HepG2 (cell line): ENCODE results near the gene C9orf85. TPM values are rescaled to one million over a fixed set of nuclear protein-coding genes. Genes with fewer than 3 reads are reported as not detected.

Experiments
- ATAC-seq: fragments of 200-7000 bp; cut with Tn5 transposase; 3 replicates; pipeline ENCODE4 v1.9.1; 2020; ENCODE audit warnings: mild to moderate bottlenecking, moderate library complexity
- BruUV-seq: library from RNA; stranded (reverse); fragments of 400-500 nt; replicated peaks from 2 replicates; lab custom pipeline; 2021; lab: Mats Ljungman, UMichigan
- CTCF ChIA-PET: fragments of 300-600 bp; formaldehyde crosslinking; extraction: SDS; loops from one replicate; lab custom pipeline; 2021; ENCODE audit warnings: low total read pairs, inconsistent platforms, low intra/inter-chr PET ratio; lab: Yijun Ruan, JAX
- POLR2A ChIA-PET: fragments of 350-600 bp; sonication (Branson Sonifier 250); formaldehyde crosslinking; loops from one replicate; lab custom pipeline; 2020; ENCODE audit warnings: antibody characterized with exemption, inconsistent platforms; lab: Yijun Ruan, JAX
- DNase-seq: peaks from one replicate; pipeline ENCODE4 v3.0.0-alpha.2; 2015; ENCODE audit warnings: low spot score
- FAIRE-seq: peaks from 3 replicates; lab custom pipeline; 2011; peaks lifted over from hg19 to GRCh38; lab: Jason Lieb, UNC
- H2AFZ ChIP-seq: one replicate; pipeline ENCODE4 v1.6.1; 2011; ENCODE audit warnings: low read length, inconsistent platforms
- H3K27ac ChIP-seq: fragments of 300-600 bp; 3 replicates; pipeline ENCODE4 v1.8.0; 2011; ENCODE audit warnings: mixed run types, mild to moderate bottlenecking, mixed read lengths, low read length, inconsistent platforms; ENCODE audit not compliant: insufficient read depth; ENCODE audit errors: extremely low read length
- H3K27me3 ChIP-seq, 2 experiments: fragments of 200-600 bp in 1 of 2; 2 replicates in 1 of 2; 3 replicates in 1 of 2; pipeline versions ENCODE4 v1.6.0 to v1.8.0; 2011; ENCODE audit warnings: low read length in 2 of 2, mild to moderate bottlenecking in 2 of 2, moderate library complexity in 2 of 2, inconsistent platforms in 1 of 2; ENCODE audit not compliant: insufficient read depth in 2 of 2, control insufficient read depth in 1 of 2
- H3K36me3 ChIP-seq, 2 experiments: fragments of 200-600 bp in 1 of 2; replicated peaks in 1 of 2; 2 replicates in 1 of 2; 3 replicates in 1 of 2; pipeline versions ENCODE4 v1.5.1 to v1.8.0; 2011; ENCODE audit warnings: low read length in 2 of 2, inconsistent platforms in 1 of 2; ENCODE audit not compliant: insufficient read depth in 2 of 2, control insufficient read depth in 1 of 2
- H3K4me1 ChIP-seq: 2 replicates; pipeline ENCODE4 v1.5.1; 2012; ENCODE audit warnings: low read length, inconsistent platforms; ENCODE audit not compliant: insufficient read depth
- H3K4me2 ChIP-seq: 2 replicates; pipeline ENCODE4 v1.6.0; 2011; ENCODE audit warnings: low read depth, low read length, inconsistent platforms
- H3K4me3 ChIP-seq, 3 experiments: fragments of 200-600 bp in 1 of 3; sonication (generic), shearing (Covaris generic) in 1 of 3; replicated peaks in 1 of 3; 2 replicates each; pipeline ENCODE4 v1.5.1; 2011 to 2016; ENCODE audit warnings: low read length in 3 of 3, inconsistent platforms in 2 of 3, low read depth in 2 of 3, mild to moderate bottlenecking in 2 of 3, control low read depth in 1 of 3, mixed read lengths in 1 of 3; ENCODE audit not compliant: insufficient read depth in 1 of 3
- H3K79me2 ChIP-seq: one replicate; pipeline ENCODE4 v1.6.1; 2011; ENCODE audit warnings: low read length, inconsistent platforms; ENCODE audit not compliant: insufficient read depth
- H3K9ac ChIP-seq: 2 replicates; pipeline ENCODE4 v1.6.0; 2011; ENCODE audit warnings: mild to moderate bottlenecking, low read depth, low read length, inconsistent platforms; ENCODE audit not compliant: insufficient read depth
- H3K9me3 ChIP-seq: 2 replicates; pipeline ENCODE4 v1.5.1; 2012; ENCODE audit warnings: mild to moderate bottlenecking, low read length
- H4K20me1 ChIP-seq: 2 replicates; pipeline ENCODE4 v1.6.0; 2011; ENCODE audit warnings: inconsistent platforms, mild to moderate bottlenecking, low read length, moderate library complexity; ENCODE audit not compliant: insufficient read depth
- CENPT ChIP-seq: sonication (generic); formaldehyde crosslinking; IDR thresholded peaks from 2 replicates; pipeline ENCODE4 v1.8.0; 2022; ENCODE audit warnings: low read depth, mild to moderate bottlenecking, moderate library complexity, missing genetic modification reagents
- FOXM1 ChIP-seq: sonication (generic); formaldehyde crosslinking; IDR thresholded peaks from 2 replicates; pipeline ENCODE4 v1.5.0; 2020; ENCODE audit warnings: missing genetic modification reagents
- HOXA5 ChIP-seq: sonication (generic); formaldehyde crosslinking; IDR thresholded peaks from 2 replicates; pipeline ENCODE4 v1.4.0; 2020; ENCODE audit warnings: missing genetic modification reagents
- JARID2 ChIP-seq: sonication (generic); formaldehyde crosslinking; IDR thresholded peaks from 2 replicates; pipeline ENCODE4 v1.8.1; 2023; ENCODE audit warnings: missing genetic modification reagents, inconsistent platforms; ENCODE audit not compliant: insufficient replicate concordance
- MEIS1 ChIP-seq: sonication (generic); formaldehyde crosslinking; IDR thresholded peaks from 2 replicates; pipeline ENCODE4 v1.9.0; 2021; ENCODE audit warnings: mild to moderate bottlenecking, missing genetic modification reagents, moderate library complexity, borderline replicate concordance
- NFKB2 ChIP-seq: sonication (generic); formaldehyde crosslinking; IDR thresholded peaks from 2 replicates; pipeline ENCODE4 v1.4.0; 2020; ENCODE audit warnings: missing genetic modification reagents, borderline replicate concordance
- SNAPC4 ChIP-seq: sonication (generic); formaldehyde crosslinking; IDR thresholded peaks from 2 replicates; pipeline ENCODE4 v1.4.0; 2020; ENCODE audit warnings: mild to moderate bottlenecking, missing genetic modification reagents
- TBX3 ChIP-seq: fragments of 450-650 bp; IDR thresholded peaks from 2 replicates; pipeline ENCODE4 v1.6.1; 2017; ENCODE audit warnings: antibody characterized with exemption, mild to moderate bottlenecking, inconsistent platforms, borderline replicate concordance
- ZNF296 ChIP-seq: sonication (generic); formaldehyde crosslinking; conservative IDR thresholded peaks from 2 replicates; pipeline ENCODE4 v1.5.0; 2020; ENCODE audit warnings: mild to moderate bottlenecking, missing genetic modification reagents
- ZNF710 ChIP-seq: sonication (generic); formaldehyde crosslinking; IDR thresholded peaks from 2 replicates; pipeline ENCODE4 v1.5.0; 2020; ENCODE audit warnings: mild to moderate bottlenecking, missing genetic modification reagents, borderline replicate concordance
- ZNF749 ChIP-seq: sonication (generic); formaldehyde crosslinking; IDR thresholded peaks from 2 replicates; pipeline ENCODE4 v1.8.0; 2022; ENCODE audit warnings: mild to moderate bottlenecking, missing genetic modification reagents, moderate library complexity, borderline replicate concordance
- WGBS: methylation state at CpG from one replicate; pipeline ENCODE4 v1.1.6; 2017; ENCODE audit warnings: low lambda C conversion rate; 5-methylcytosine and 5-hydroxymethylcytosine counted together
- in situ Hi-C: cut with HindIII; loops from 2 replicates; pipeline ENCODE4 v1.10.0; 2017; ENCODE audit warnings: low pct_unique_long_range_greater_than_20kb; ENCODE audit not compliant: extremely low pct_ligation_motif_present
- intact Hi-C: fragments of 100-400 bp; cut with micrococcal nuclease; formaldehyde crosslinking; loops from one replicate; pipeline ENCODE4 v1.10.0; 2022; ENCODE audit not compliant: unreplicated experiment
- polyA plus RNA-seq, 8 experiments: library from polyadenylated mRNA; depleted of rRNA in 3 of 8; stranded (reverse) in 7 of 8; unstranded in 1 of 8; fragments of >200 nt; fragmentation: Illumina TruSeq in 4 of 8; extraction: Trizol in 4 of 8; gene quantifications; 2 replicates each; pipeline versions ENCODE4 v1.2.1 to v1.2.3, GENCODE V29; 2011 to 2016; ENCODE audit warnings: low read depth in 4 of 8, missing spikeins in 1 of 8, mixed read lengths in 1 of 8; ENCODE audit not compliant: insufficient read depth in 1 of 8
- total RNA-seq, 5 experiments: library from RNA; depleted of rRNA; stranded (reverse); fragments of >200 nt; fragmentation: Illumina TruSeq; extraction: Trizol; gene quantifications; 2 replicates each; pipeline ENCODE4 v1.2.3, GENCODE V29; 2016; ENCODE audit warnings: low read depth in 1 of 5

C9orf85 gene
- total and polyA plus RNA-seq, 2 of the 13 experiments (the other 11 are each of a cell fraction or from before 2014, with no cell fraction given), result 9.9 to 13.9 TPM

GRCh38 chr9:71920456-71921189, 9.2 kb downstream of the C9orf85 start:
- FAIRE-seq, result no peak
- Histone ChIP-seq H3K9ac (no peak overlapping the region), H3K36me3 (peaks cover 0 to 6% of the 10 kb centered on the region in 2 experiments; a peak in 1 of 5 replicates), H3K4me3 (no peak overlapping the region), H3K27ac (no peak overlapping the region), H3K4me1 (peaks cover 17% of the 10 kb centered on the region), H4K20me1 (no peaks in the 10 kb centered on the region), H3K27me3 (no peaks in the 10 kb centered on the region), H2AFZ (no peak overlapping the region), H3K9me3 (no peaks in the 10 kb centered on the region), H3K4me2 (no peak overlapping the region), H3K79me2 (peaks cover 59% of the 10 kb centered on the region)
- DNase-seq, result no peak
- BruUV-seq, result no TSS peak
- in situ Hi-C loops, result no loop called here
- ATAC-seq, result no peak
- POLR2A ChIA-PET, result interaction anchor here (1.1 kb wide), 1 partner anchor 9 kb away, joined by 5 read pairs; the partner anchor contains the start of genes ABHD17B and C9orf85
- CTCF ChIA-PET, result no interaction called here
- 100% methylated on average over 1 of the region's 1 CpG for WGBS
- intact Hi-C loops, result no loop called here
- no peak for TF ChIP-seq CENPT
- TF ChIP-seq TBX3, result no peak
- TF ChIP-seq MEIS1 (CRISPR knock-in tag), result no peak
- no peak for TF ChIP-seq NFKB2 (CRISPR knock-in tag)
- no peak for TF ChIP-seq FOXM1 (CRISPR knock-in tag)
- no peak for TF ChIP-seq HOXA5 (CRISPR knock-in tag)
- no peak for TF ChIP-seq ZNF296 (CRISPR knock-in tag)
- no peak for TF ChIP-seq JARID2
- TF ChIP-seq SNAPC4 (CRISPR knock-in tag), result no peak
- TF ChIP-seq ZNF749, result no peak
- no peak for TF ChIP-seq ZNF710 (CRISPR knock-in tag)
